Motor neuron (in vitro differentiated cells): Measurements from ENCODE around the gene LILRA1. TPM values are rescaled to one million over a fixed set of nuclear protein-coding genes. Genes with fewer than 3 reads are reported as not detected.
"Not testable (repeated sequence)": the region's sequence is repeated elsewhere in the genome, so short reads cannot be mapped to it uniquely, and the experiment has no call there.

ENCODE experiments used
- ATAC-seq, 8 experiments: fragments of 200-7000 bp; cut with Tn5 transposase; replicated peaks in 6 of 8; 2 replicates each; pipeline ENCODE4 v1.8.0; 2021; ENCODE audit warnings: mild to moderate bottlenecking in 8 of 8, moderate library complexity in 8 of 8
- H3K27ac ChIP-seq, 2 donors: fragments of 250-450 bp; sonication (Bioruptor Pico); 2 replicates each; pipeline ENCODE4 v1.9.0; 2021; ENCODE audit warnings: antibody characterized with exemption in 2 of 2, mild to moderate bottlenecking in 2 of 2, moderate library complexity in 1 of 2
- H3K4me1 ChIP-seq, 2 donors: fragments of 250-450 bp; sonication (Bioruptor Pico); replicated peaks in 1 of 2; 2 replicates each; pipeline ENCODE4 v1.6.1; 2021; ENCODE audit warnings: antibody characterized with exemption in 2 of 2, mild to moderate bottlenecking in 2 of 2, moderate library complexity in 1 of 2
- H3K4me3 ChIP-seq, 5 donors: fragments of 250-450 bp; sonication (Bioruptor Pico); 2 replicates each; pipeline ENCODE4 v1.9.0; 2021; ENCODE audit warnings: antibody characterized with exemption in 5 of 5, mild to moderate bottlenecking in 5 of 5, moderate library complexity in 4 of 5
- WGBS, 10 experiments: fragments of 450-650 bp; shearing (Covaris generic); methylation state at CpG; one replicate each; pipeline ENCODE4 v1.0.0; 2022; 5-methylcytosine and 5-hydroxymethylcytosine counted together
- in situ Hi-C, 9 experiments: fragments of 400-800 bp; cut with MboI; loops; one replicate each; pipeline ENCODE4 v1.15.0; 2021; ENCODE audit warnings: low sequenced_read_pairs in 9 of 9, low pct_unique_long_range_greater_than_20kb in 2 of 9; ENCODE audit not compliant: unreplicated experiment in 9 of 9
- total RNA-seq, 8 experiments: library from RNA; unstranded; fragments of 300-600 nt; gene quantifications; 2 replicates each; pipeline versions ENCODE4 v1.2.3 to v1.2.4, GENCODE V29; 2022

Gene LILRA1
- total RNA-seq, result under 1 TPM in 5 of 8 experiments, not detected in 3; 0.09 to 0.43 (median 0.20) TPM

DNA sequence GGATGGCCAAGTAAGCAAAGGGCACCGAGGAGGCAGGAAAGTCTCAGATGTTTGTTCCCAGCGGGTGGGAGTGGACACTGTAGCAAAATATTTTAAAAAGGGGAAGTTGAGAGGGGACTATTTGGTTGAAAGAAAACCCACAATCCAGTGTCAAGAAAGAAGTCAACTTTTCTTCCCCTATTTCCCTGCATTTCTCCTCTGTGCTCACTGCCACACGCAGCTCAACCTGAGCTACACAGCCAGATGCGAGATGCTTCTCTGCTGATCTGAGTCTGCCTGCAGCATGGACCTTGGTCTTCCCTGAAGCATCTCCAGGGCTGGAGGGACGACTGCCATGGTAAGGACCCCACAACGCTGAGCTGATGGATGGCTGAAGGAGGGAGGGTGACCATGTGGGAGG lies at the start of gene LILRA1:
LILRA1 (plus strand) TSS at position 188 of the 400 bp plus-strand sequence. CDS start 613 bp downstream, outside the sequence.
- ATAC-seq, in situ Hi-C loops, H3K4me1 ChIP-seq, H3K27ac ChIP-seq, H3K4me3 ChIP-seq: not testable (repeated sequence)
- WGBS, 10 experiments, result 0 to 63% (median 9%) methylated on average over 1 to 4 of the region's 6 CpGs; no CpG with 5 or more reads in 4 of the 10 experiments

DNA sequence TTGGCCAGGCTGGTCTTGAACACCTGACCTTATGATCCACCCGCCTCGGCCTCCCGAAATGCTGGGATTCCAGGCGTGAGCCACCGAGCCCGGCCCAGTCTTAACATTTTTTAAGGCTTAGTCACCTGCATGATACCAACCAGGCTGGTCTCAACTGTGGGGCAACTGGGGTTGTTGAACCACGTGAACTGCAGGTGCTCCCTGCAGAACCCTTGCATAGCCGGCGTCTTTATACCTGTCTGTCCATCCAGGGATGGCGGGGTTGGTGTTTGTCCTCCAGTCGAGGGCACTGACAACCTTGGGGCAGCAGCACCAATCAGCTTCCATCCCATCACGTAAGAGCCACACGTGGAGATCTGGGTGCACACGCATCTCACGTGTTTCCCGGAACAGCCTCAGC lies 44.6 kb upstream of the LILRA1 start:
- in situ Hi-C loops, result no loop called here
- Histone ChIP-seq H3K27ac (no peak overlapping the region), H3K4me3 (no peak overlapping the region), H3K4me1 (no peaks in the 10 kb centered on the region)
- no peak for ATAC-seq
- 43 to 76% (median 62%) methylated on average over 3 to 8 of the region's 16 CpGs; no CpG with 5 or more reads in 7 of the 10 experiments for WGBS, 10 experiments

DNA sequence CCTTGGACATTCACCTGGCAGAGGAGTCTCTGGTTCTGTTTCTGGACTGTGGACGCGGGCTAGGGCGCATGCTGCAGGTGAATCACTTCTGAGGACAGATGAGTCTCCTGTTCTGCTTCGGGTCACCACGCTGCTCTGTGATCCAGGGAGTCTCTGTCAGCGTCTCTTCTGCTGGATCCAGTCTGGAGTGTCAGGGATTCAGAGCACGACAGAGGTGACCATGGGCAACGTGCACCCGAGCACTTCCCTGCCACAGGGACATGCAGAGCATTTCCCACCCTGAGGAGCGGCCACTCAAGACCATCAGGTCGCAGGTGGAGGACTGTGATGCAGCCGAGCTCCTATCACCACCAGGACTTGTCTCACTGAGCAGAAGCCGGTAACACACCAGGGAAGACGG lies 44.2 kb upstream of the LILRA1 start:
- no peak for ATAC-seq
- WGBS, 10 experiments, result 10 to 80% (median 45%) methylated on average over 2 to 8 of the region's 14 CpGs; no CpG with 5 or more reads in 5 of the 10 experiments
- in situ Hi-C loops, result no loop called here

DNA sequence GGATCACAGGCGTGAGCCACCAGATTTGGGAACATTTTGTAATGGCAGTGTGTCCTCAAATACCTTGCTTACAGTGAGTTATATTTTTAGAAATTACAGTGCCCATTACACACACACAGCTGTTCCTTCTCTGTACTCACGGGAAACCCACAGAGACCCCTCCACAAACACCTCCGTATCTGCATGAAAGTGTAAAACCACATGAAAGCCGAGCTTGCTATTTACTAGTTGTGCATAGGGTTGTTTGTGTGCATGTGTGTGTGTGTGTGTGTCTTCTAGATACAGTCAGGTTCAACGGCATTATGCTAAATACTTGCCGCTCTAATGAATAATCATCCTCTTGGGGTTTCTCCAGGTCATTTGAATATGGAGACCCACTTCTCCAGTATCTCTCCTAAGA lies 42.1 kb upstream of the LILRA1 start:
- Histone ChIP-seq H3K4me1 (no peaks in the 10 kb centered on the region), H3K4me3 (no peak overlapping the region), H3K27ac (no peak overlapping the region)
- WGBS, 10 experiments, result 30 to 75% (median 68%) methylated on average over 2 to 3 of the region's 6 CpGs; no CpG with 5 or more reads in 4 of the 10 experiments
- in situ Hi-C loops, result no loop called here
- ATAC-seq, result no peak

More for the DNA sequence above, 44.2 kb upstream of the LILRA1 start:
- Histone ChIP-seq H3K27ac (no peak overlapping the region), H3K4me1 (no peaks in the 10 kb centered on the region), H3K4me3 (no peak overlapping the region)

DNA sequence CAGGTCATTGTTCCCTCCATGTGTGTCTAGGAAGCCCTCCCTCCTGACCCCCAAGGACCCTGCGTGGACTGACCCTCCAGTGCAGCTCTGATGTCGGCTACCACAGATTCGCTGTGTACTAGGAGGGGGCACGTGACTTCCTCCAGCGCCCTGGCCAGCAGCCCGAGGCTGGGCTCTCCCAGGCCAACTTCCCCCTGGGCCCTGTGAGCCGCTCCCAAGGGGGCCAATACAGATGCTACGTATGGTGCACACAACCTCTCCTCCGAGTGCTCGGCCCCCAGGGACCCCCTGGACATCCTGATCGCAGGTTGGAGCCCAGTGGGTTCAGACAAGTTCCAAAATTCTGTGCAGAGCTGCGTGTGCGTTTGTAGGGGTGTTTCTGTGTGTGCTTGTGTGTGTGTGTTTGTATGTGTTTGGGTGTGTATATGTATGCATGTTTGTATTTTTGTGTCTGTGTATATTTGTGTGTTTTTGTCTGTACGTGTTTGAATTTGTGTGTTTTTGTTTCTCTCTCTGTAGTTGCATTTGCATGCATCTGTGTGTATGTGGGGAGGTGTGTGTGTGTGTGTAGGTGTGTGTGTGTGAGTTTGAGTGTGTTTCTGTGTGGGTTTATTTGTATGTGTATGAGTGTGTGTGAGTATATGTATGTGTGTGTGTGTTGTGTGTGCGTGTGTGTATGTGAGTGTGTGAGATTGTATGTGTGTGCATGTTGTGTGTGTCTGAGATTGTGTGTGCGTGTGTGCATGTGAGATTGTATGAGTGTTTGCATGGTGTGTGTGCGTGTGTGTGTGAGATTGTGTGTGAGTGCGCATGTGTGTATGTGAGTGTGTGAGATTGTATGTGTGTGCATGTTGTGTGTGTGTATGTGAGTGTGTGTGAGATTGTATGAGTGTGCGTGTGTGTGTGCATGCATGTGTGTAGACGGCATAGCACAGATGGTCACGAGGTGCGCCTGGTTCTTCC lies 41.2 kb upstream of the LILRA1 start:
- no peak for ATAC-seq
- in situ Hi-C loops, result no loop called here
- H3K4me3 ChIP-seq, result no peak overlapping the region
- 35 to 92% (median 55%) methylated on average over 1 to 13 of the region's 22 CpGs; no CpG with 5 or more reads in 1 of the 10 experiments for WGBS, 10 experiments
- no peaks in the 10 kb centered on the region for H3K4me1 ChIP-seq
- H3K27ac ChIP-seq, result no peak overlapping the region

DNA sequence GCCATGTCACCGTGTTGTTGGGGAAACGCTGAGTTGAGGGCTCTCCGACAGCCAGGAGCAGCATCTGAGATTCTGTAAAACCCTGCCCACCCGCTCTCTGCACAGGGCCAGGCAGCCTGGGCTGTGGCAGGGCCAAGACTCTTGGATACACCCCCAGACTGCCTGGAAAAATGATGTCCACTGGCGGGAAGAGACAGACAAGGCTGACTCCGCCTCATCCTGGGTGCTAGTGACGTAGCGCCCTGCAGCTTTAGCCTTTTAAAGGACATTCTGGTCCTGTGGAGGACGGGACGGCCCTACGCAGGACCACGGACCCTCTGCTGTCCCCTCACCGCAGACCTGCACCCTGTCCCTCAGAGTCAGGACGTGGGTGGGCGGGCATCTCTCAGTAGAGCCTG lies 40.5 kb upstream of the LILRA1 start:
- WGBS, 10 experiments, result 30 to 88% (median 69%) methylated on average over 3 to 7 of the region's 15 CpGs; no CpG with 5 or more reads in 5 of the 10 experiments
- H3K27ac ChIP-seq, result no peak overlapping the region
- no peak overlapping the region for H3K4me3 ChIP-seq
- no peaks in the 10 kb centered on the region for H3K4me1 ChIP-seq
- in situ Hi-C loops, result no loop called here
- ATAC-seq, result no peak

DNA sequence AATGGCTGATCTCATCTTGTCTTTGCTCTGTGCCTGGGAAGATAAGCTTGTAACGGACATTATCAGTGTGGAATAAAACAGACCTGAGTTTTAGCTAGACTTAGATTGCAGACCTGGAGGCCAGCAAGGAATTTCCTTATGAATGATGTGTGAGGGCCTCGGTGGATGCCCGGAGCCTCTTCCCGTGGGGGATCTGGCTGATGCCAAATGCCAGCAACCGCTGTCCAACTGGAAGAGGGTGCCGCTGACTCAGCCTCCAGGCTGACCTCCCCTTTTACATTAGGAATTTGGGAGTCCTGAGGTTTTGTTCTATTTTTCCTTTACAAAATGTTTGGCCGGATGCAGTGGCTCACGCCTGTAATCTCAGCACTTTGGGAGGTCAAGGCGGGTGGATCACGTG lies 39.4 kb upstream of the LILRA1 start:
- in situ Hi-C loops, result no loop called here
- WGBS, 10 experiments, result 20 to 80% (median 55%) methylated on average over 2 to 9 of the region's 10 CpGs; no CpG with 5 or more reads in 4 of the 10 experiments
- H3K4me3 ChIP-seq, result no peak overlapping the region
- no peak for ATAC-seq
- no peaks in the 10 kb centered on the region for H3K4me1 ChIP-seq
- no peak overlapping the region for H3K27ac ChIP-seq

DNA sequence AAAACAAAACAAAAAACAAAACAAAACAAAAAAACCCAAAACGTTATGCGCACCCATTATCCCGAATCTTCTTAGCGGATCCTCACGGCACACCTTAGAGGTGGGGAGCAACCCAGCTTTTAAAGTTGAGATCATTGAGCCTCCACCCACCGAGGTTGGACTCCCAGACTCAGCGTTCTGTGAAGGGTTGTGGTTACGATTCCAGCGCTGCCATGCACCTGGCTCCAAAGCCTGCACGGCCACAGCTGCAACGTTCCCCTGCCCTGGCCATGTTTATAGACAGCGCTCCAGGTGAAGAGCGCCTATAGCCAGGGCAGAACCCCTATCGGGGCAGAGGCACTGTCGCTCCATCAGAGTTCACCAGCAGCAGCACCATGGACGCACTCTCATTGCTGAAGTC lies 38.5 kb upstream of the LILRA1 start:
- 36 to 100% (median 58%) methylated on average over 1 to 11 of the region's 16 CpGs; no CpG with 5 or more reads in 2 of the 10 experiments for WGBS, 10 experiments
- in situ Hi-C loops, result no loop called here

DNA sequence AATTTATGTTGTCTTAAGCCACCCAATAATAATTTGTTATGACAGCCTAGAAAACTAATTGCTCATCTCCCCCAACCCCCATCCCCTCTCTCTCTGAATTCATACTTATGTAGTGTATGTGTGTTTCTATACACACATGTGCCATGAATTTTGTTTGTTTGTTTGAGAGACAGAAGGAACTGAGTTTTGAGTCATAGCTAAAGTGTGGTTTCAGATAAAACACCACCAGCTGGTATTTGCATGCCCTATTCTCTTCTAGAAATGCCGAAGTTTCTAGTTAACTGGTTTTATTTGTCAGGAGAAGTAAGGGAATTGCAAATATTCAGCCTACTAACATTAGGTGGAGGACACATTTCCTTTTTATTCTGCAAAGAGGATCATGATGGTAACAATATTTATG lies 37.2 kb upstream of the LILRA1 start:
- H3K4me1 ChIP-seq, result no peaks in the 10 kb centered on the region
- ATAC-seq, result no peak
- in situ Hi-C loops, result no loop called here
- H3K27ac ChIP-seq, result no peak overlapping the region
- no peak overlapping the region for H3K4me3 ChIP-seq
- WGBS, 10 experiments, result 0 to 63% (median 23%) methylated on average over 1 of the region's 1 CpG; no CpG with 5 or more reads in 4 of the 10 experiments

More for the DNA sequence above, 38.5 kb upstream of the LILRA1 start:
- Histone ChIP-seq H3K4me3 (no peak overlapping the region), H3K4me1 (no peaks in the 10 kb centered on the region), H3K27ac (no peak overlapping the region)
- ATAC-seq, result no peak

DNA sequence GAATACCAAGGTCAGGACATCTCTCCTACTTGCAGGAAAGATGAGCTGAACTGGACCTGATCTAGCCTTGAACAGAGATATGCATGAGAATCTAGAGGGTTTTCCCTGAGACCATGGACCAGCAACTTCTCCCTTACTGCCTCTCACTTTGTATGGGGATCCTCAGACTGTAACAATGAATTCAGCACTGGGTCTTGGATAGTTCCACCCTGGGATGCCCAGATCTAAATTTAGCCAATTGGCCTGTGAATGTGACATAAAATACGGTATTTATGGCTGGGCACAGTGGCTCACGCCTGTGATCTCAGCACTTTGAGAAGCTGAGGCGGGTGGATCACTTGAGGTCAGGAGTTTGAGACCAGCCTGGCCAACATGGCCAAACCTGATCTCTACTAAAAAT lies 35.1 kb upstream of the LILRA1 start:
- 0 to 60% (median 38%) methylated on average over 1 to 3 of the region's 3 CpGs; no CpG with 5 or more reads in 3 of the 10 experiments for WGBS, 10 experiments
- in situ Hi-C loops, result no loop called here

DNA sequence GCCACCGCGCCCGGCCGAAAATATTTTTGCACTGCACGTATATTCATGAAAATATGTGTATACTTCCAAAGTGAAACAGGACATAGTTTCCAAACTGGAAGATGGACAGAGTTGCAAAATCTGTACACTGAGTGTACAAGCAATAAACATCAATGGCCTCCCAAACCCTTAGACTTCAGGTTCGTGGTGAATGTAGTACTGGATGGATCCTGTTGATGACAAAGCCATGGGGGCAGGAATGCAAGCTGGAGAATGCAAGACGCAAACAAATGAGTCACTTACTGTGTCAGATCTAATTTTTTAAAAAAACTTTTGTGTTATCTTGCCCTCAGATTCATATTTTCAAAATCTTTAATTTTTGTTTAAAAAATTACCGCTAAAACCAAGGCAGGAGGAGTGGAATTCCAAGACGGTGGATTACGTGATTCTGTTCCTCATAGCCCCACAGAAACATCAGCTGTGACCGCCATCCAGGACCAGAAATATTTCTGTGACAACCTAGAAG lies 32.5 kb upstream of the LILRA1 start:
- WGBS, 10 experiments, result 17 to 62% (median 51%) methylated on average over 5 to 9 of the region's 11 CpGs; no CpG with 5 or more reads in 1 of the 10 experiments
- Histone ChIP-seq H3K27ac (no peak overlapping the region), H3K4me1 (no peaks in the 10 kb centered on the region), H3K4me3 (no peak overlapping the region)
- in situ Hi-C loops, result no loop called here
- ATAC-seq, result no peak

More for the DNA sequence above, 35.1 kb upstream of the LILRA1 start:
- no peak overlapping the region for H3K4me3 ChIP-seq
- ATAC-seq, result no peak
- H3K4me1 ChIP-seq, result no peaks in the 10 kb centered on the region
- no peak overlapping the region for H3K27ac ChIP-seq

DNA sequence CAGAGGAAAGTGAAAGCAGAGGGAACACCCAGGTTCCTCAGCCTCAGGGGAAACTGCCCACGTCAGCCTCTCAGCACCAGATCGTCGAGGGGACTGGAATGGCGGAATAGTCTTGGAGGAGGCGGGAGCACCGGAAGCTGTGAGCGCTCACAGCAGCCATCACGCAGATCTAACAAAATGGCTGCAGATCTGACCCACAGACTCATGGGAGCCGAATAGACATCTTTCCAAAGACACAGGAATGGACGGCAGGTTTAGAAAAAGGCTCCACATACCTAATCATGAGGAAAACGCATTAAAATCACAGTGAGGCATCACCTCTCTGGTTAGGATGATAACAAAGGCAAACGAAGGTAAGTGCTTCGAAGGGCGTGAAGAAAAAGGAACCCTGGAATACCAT lies 31.6 kb upstream of the LILRA1 start:
- H3K27ac ChIP-seq, result no peak overlapping the region
- H3K4me1 ChIP-seq, result no peaks in the 10 kb centered on the region
- ATAC-seq, result no peak
- in situ Hi-C loops, result no loop called here
- no peak overlapping the region for H3K4me3 ChIP-seq
- WGBS, 10 experiments, result 25 to 82% (median 41%) methylated on average over 3 to 14 of the region's 14 CpGs; no CpG with 5 or more reads in 1 of the 10 experiments

DNA sequence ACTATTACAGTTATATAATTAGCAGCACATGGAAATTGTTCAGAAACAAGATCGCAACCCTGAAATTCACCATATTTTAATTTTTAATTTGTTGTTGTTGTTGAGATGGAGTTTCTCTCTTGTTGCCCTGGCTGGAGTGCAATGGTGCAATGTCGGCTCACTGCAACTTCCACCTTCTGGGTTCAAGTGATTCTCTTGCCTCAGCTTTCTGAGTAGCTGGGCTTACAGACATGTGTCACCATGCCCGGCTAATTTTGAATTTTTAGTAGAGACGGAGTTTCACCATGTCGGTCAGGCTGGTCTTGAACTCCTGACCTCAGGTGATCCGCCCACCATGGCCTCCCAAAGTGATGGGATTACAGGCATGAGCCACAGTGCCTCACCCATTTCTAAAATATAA lies 30.2 kb upstream of the LILRA1 start:
- ATAC-seq, in situ Hi-C loops, H3K4me3 ChIP-seq, H3K4me1 ChIP-seq, H3K27ac ChIP-seq: not testable (repeated sequence)
- WGBS, 10 experiments, result 27 to 100% (median 62%) methylated on average over 1 to 5 of the region's 6 CpGs; no CpG with 5 or more reads in 3 of the 10 experiments
